GM23338 (cell line): ENCODE measurements around the gene VSIR. TPM values are rescaled to one million over a fixed set of nuclear protein-coding genes. Genes with fewer than 3 reads are reported as not detected.

Experiments used
- ATAC-seq: fragments of 200-7000 bp; cut with Tn5 transposase; 3 replicates; pipeline ENCODE4 v1.9.1; 2020
- DNase-seq: peaks from one replicate; pipeline ENCODE4 v3.0.0-alpha.2; 2015; ENCODE audit warnings: low spot score
- H2AFZ ChIP-seq: fragments of 200-600 bp; sonication (generic); 2 replicates; pipeline ENCODE4 v1.8.0; 2016; ENCODE audit warnings: antibody characterized with exemption, mild to moderate bottlenecking, moderate library complexity
- H3F3A ChIP-seq: fragments of 200-600 bp; sonication (generic); replicated peaks from 2 replicates; pipeline ENCODE4 v1.8.0; 2017; ENCODE audit warnings: antibody characterized with exemption, mixed run types, low read depth
- H3K27ac ChIP-seq: fragments of 200-600 bp; sonication (generic); 2 replicates; pipeline ENCODE4 v1.6.1; 2016; ENCODE audit warnings: low read depth
- H3K27me3 ChIP-seq: fragments of 200-600 bp; sonication (generic); 2 replicates; pipeline ENCODE4 v1.8.0; 2016; ENCODE audit warnings: mild to moderate bottlenecking, mixed run types, moderate library complexity; ENCODE audit not compliant: insufficient read depth
- H3K36me3 ChIP-seq: fragments of 200-600 bp; sonication (generic); 2 replicates; pipeline ENCODE4 v1.8.0; 2016; ENCODE audit warnings: mild to moderate bottlenecking; ENCODE audit not compliant: insufficient read depth
- H3K4me1 ChIP-seq: fragments of 200-600 bp; sonication (generic); 2 replicates; pipeline ENCODE4 v1.8.0; 2016; ENCODE audit warnings: mild to moderate bottlenecking, moderate library complexity; ENCODE audit not compliant: insufficient read depth
- H3K4me2 ChIP-seq: fragments of 200-600 bp; sonication (generic); 2 replicates; pipeline ENCODE4 v1.7.1; 2017; ENCODE audit warnings: mixed run types
- H3K4me3 ChIP-seq: fragments of 200-600 bp; sonication (generic); 2 replicates; pipeline ENCODE4 v1.6.1; 2016; ENCODE audit warnings: mixed run types
- H3K79me2 ChIP-seq: fragments of 200-600 bp; sonication (generic); replicated peaks from 2 replicates; pipeline ENCODE4 v1.8.0; 2017; ENCODE audit warnings: mild to moderate bottlenecking; ENCODE audit not compliant: insufficient read depth
- H3K9me2 ChIP-seq: fragments of 200-600 bp; sonication (generic); 2 replicates; pipeline ENCODE4 v1.8.0; 2017; ENCODE audit not compliant: insufficient read depth
- H4K20me1 ChIP-seq: fragments of 200-600 bp; sonication (generic); replicated peaks from 2 replicates; pipeline ENCODE4 v1.8.0; 2017; ENCODE audit warnings: mild to moderate bottlenecking; ENCODE audit not compliant: insufficient read depth
- H3K27ac Mint-ChIP-seq: 2 replicates; pipeline ENCODE4 v1.8.0; 2020; ENCODE audit warnings: inconsistent platforms, mild to moderate bottlenecking, moderate library complexity, mixed read lengths
- H3K27me3 Mint-ChIP-seq: 3 replicates; pipeline ENCODE4 v1.8.0; 2022; ENCODE audit warnings: low read depth, mild to moderate bottlenecking, moderate library complexity, mixed read lengths, inconsistent platforms; ENCODE audit not compliant: insufficient read depth, poor library complexity
- H3K36me3 Mint-ChIP-seq: 3 replicates; pipeline ENCODE4 v1.8.0; 2021; ENCODE audit warnings: low read depth, mild to moderate bottlenecking, inconsistent platforms, moderate library complexity, mixed read lengths
- H3K4me1 Mint-ChIP-seq: 3 replicates; pipeline ENCODE4 v1.8.0; 2020; ENCODE audit warnings: mild to moderate bottlenecking, inconsistent platforms, mixed read lengths
- H3K4me3 Mint-ChIP-seq: 3 replicates; pipeline ENCODE4 v1.8.0; 2021; ENCODE audit warnings: moderate library complexity, mild to moderate bottlenecking, inconsistent platforms, mixed read lengths
- H3K9me3 Mint-ChIP-seq: 3 replicates; pipeline ENCODE4 v1.8.0; 2020; ENCODE audit warnings: moderate library complexity, mild to moderate bottlenecking, inconsistent platforms, mixed read lengths
- ETS1 ChIP-seq: IDR thresholded peaks from 2 replicates; pipeline ENCODE4 v1.6.1; 2016; ENCODE audit warnings: antibody characterized with exemption
- EZH2 ChIP-seq: fragments of 200-600 bp; sonication (generic); IDR thresholded peaks from one replicate; pipeline ENCODE4 v1.8.0; 2017; ENCODE audit warnings: antibody characterized with exemption, mild to moderate bottlenecking, low read depth; ENCODE audit not compliant: unreplicated experiment
- EZH2phosphoT487 ChIP-seq: fragments of 200-600 bp; sonication (generic); IDR thresholded peaks from one replicate; pipeline ENCODE4 v1.8.1; 2018; ENCODE audit warnings: antibody characterized with exemption; ENCODE audit not compliant: unreplicated experiment
- ZNF114 ChIP-seq: fragments of 250-450 bp; sonication (Bioruptor Pico); IDR thresholded peaks from 2 replicates; pipeline ENCODE4 v1.5.0; 2020; ENCODE audit warnings: mild to moderate bottlenecking, moderate library complexity
- ZNF462 ChIP-seq: fragments of 250-450 bp; sonication (Bioruptor Pico); IDR thresholded peaks from 2 replicates; pipeline ENCODE4 v1.5.0; 2020; ENCODE audit warnings: mild to moderate bottlenecking, moderate library complexity
- polyA plus RNA-seq: library from polyadenylated mRNA; unstranded; fragments of >200 nt; fragmentation: Nextera tagmentation; extraction: Ambion mirVana; gene quantifications from 2 replicates; pipeline ENCODE4 v1.2.1, GENCODE V29; 2016
- total RNA-seq: library from RNA; depleted of rRNA; stranded (reverse); fragments of >200 nt; shearing (Covaris generic); gene quantifications from 2 replicates; pipeline ENCODE4 v1.2.3, GENCODE V29; 2014

VSIR gene
- total and polyA plus RNA-seq, 2 experiments from 2014 or later: 0.10 to 0.74 TPM

- no peaks in the 10 kb centered on the region for H3K9me2 ChIP-seq
- H3K4me1 Mint-ChIP-seq: peaks cover 5% of the 10 kb centered on the region; the same call in 2 of the 3 replicates
- H3K27me3 Mint-ChIP-seq: peaks cover 23% of the 10 kb centered on the region
- no peak overlapping the region for H3K4me3 ChIP-seq
- no peaks in the 10 kb centered on the region for H3F3A ChIP-seq
- TF ChIP-seq ETS1: no peak
- no peak for TF ChIP-seq EZH2
- no peak for TF ChIP-seq ZNF114 (CRISPR knock-in tag)
- no peak for TF ChIP-seq ZNF462 (CRISPR knock-in tag)
- TF ChIP-seq EZH2phosphoT487: no peak
- H3K4me2 ChIP-seq: no peak overlapping the region
- DNase-seq (no peak), ATAC-seq (no peak)
- no peaks in the 10 kb centered on the region for H3K4me1 ChIP-seq
- no peak overlapping the region; the same call in 2 of the 3 replicates for H3K4me3 Mint-ChIP-seq
- no peaks in the 10 kb centered on the region for H3K36me3 Mint-ChIP-seq
- no peaks in the 10 kb centered on the region for H3K27me3 ChIP-seq
- H4K20me1 ChIP-seq: no peaks in the 10 kb centered on the region
- H3K36me3 ChIP-seq: no peaks in the 10 kb centered on the region
- H3K27ac Mint-ChIP-seq: no peak overlapping the region
- H2AFZ ChIP-seq: peak overlapping the region; percentile 85
- no peak overlapping the region for H3K27ac ChIP-seq
- no peaks in the 10 kb centered on the region for H3K9me3 Mint-ChIP-seq
- H3K79me2 ChIP-seq: no peaks in the 10 kb centered on the region
Observed at GRCh38 chr10:71720288-71720687, 53.0 kb downstream of the VSIR start.
